HEK293 (cell line): ENCODE results near the gene FRAS1.
"Not testable (repeated sequence)": the region's sequence is repeated elsewhere in the genome, so short reads cannot be mapped to it uniquely, and the experiment has no call there.

Experiments
- CTCF ChIA-PET: fragments of 350-600 bp; formaldehyde crosslinking; extraction: SDS; loops from one replicate; lab custom pipeline; 2021; ENCODE audit warnings: antibody characterized with exemption; lab: Yijun Ruan, JAX
- POLR2A ChIA-PET: fragments of 300-600 bp; formaldehyde crosslinking; extraction: SDS; loops from one replicate; lab custom pipeline; 2020; ENCODE audit warnings: antibody characterized with exemption, inconsistent platforms; lab: Yijun Ruan, JAX
- H3K27ac ChIP-seq: fragments of 200-500 bp; sonication (Bioruptor generic); 2 replicates; pipeline ENCODE4 v1.5.1; 2014; ENCODE audit warnings: low read depth, low read length, control low read depth, inconsistent platforms; ENCODE audit errors: extremely low read depth
- H3K36me3 ChIP-seq, 2 experiments: fragments of 200-500 bp in 1 of 2; sonication (Bioruptor generic) in 1 of 2; 1 replicate in 1 of 2; 2 replicates in 1 of 2; pipeline ENCODE4 v1.5.1; 2014 to 2017; ENCODE audit warnings: inconsistent platforms in 2 of 2, low read length in 2 of 2; ENCODE audit not compliant: control insufficient read depth in 2 of 2, insufficient read depth in 1 of 2
- H3K4me1 ChIP-seq: fragments of 200-500 bp; sonication (Bioruptor generic); 2 replicates; pipeline ENCODE4 v1.5.1; 2014; ENCODE audit warnings: mild to moderate bottlenecking, low read length, inconsistent platforms; ENCODE audit not compliant: control insufficient read depth, insufficient read depth
- H3K4me3 ChIP-seq: 2 replicates; pipeline ENCODE4 v1.5.1; 2011; ENCODE audit warnings: low read depth, mild to moderate bottlenecking, control low read depth, low read length, moderate library complexity
- H3K9me3 ChIP-seq: fragments of 200-500 bp; sonication (Bioruptor generic); 2 replicates; pipeline ENCODE4 v1.5.1; 2014; ENCODE audit warnings: low read depth, low read length, inconsistent platforms; ENCODE audit not compliant: control insufficient read depth, insufficient read depth
- IKZF3 ChIP-seq: fragments of 450-650 bp; IDR thresholded peaks from 2 replicates; pipeline ENCODE4 v1.5.0; 2018; ENCODE audit warnings: missing biosample characterization, mild to moderate bottlenecking, missing genetic modification characterization, moderate library complexity
- KLF8 ChIP-seq: fragments of 450-650 bp; formaldehyde crosslinking; IDR thresholded peaks from 2 replicates; pipeline ENCODE4 v1.5.1; 2016; ENCODE audit warnings: missing biosample characterization, missing genetic modification characterization
- SETDB1 ChIP-seq: IDR thresholded peaks from one replicate; pipeline ENCODE4 v1.6.1; 2017; ENCODE audit warnings: mild to moderate bottlenecking, low read length, moderate library complexity, mixed read lengths; ENCODE audit not compliant: insufficient read length
- YY1 ChIP-seq: fragments of 450-650 bp; formaldehyde crosslinking; IDR thresholded peaks from 2 replicates; pipeline ENCODE4 v1.5.1; 2018; ENCODE audit warnings: missing biosample characterization, missing genetic modification characterization
- YY2 ChIP-seq: fragments of 450-650 bp; formaldehyde crosslinking; IDR thresholded peaks from 2 replicates; pipeline ENCODE4 v1.5.1; 2016; ENCODE audit warnings: missing biosample characterization, missing genetic modification characterization
- ZBTB10 ChIP-seq: fragments of 450-650 bp; formaldehyde crosslinking; IDR thresholded peaks from 2 replicates; pipeline ENCODE4 v1.5.1; 2016; ENCODE audit warnings: missing biosample characterization, missing genetic modification characterization
- ZBTB48 ChIP-seq: fragments of 450-650 bp; formaldehyde crosslinking; IDR thresholded peaks from 2 replicates; pipeline ENCODE4 v1.5.1; 2016; ENCODE audit warnings: missing biosample characterization, missing genetic modification characterization
- ZNF10 ChIP-seq: fragments of 450-650 bp; formaldehyde crosslinking; IDR thresholded peaks from 2 replicates; pipeline ENCODE4 v1.5.1; 2017; ENCODE audit warnings: missing biosample characterization, missing genetic modification characterization
- ZNF174 ChIP-seq: fragments of 450-650 bp; formaldehyde crosslinking; IDR thresholded peaks from 2 replicates; pipeline ENCODE4 v1.5.0; 2017; ENCODE audit warnings: missing biosample characterization, mild to moderate bottlenecking, missing genetic modification characterization
- ZNF223 ChIP-seq: fragments of 450-650 bp; formaldehyde crosslinking; IDR thresholded peaks from 2 replicates; pipeline ENCODE4 v1.5.1; 2016; ENCODE audit warnings: missing biosample characterization, missing genetic modification characterization
- ZNF510 ChIP-seq: fragments of 450-650 bp; formaldehyde crosslinking; IDR thresholded peaks from 2 replicates; pipeline ENCODE4 v1.5.1; 2018; ENCODE audit warnings: mild to moderate bottlenecking, missing genetic modification characterization, missing biosample characterization; ENCODE audit not compliant: insufficient replicate concordance
- ZNF768 ChIP-seq: fragments of 450-650 bp; formaldehyde crosslinking; IDR thresholded peaks from 2 replicates; pipeline ENCODE4 v1.5.1; 2018; ENCODE audit warnings: missing biosample characterization, mild to moderate bottlenecking, missing genetic modification characterization
- ZNF785 ChIP-seq: fragments of 450-650 bp; formaldehyde crosslinking; IDR thresholded peaks from 2 replicates; pipeline ENCODE4 v1.5.1; 2016; ENCODE audit warnings: missing biosample characterization, missing genetic modification characterization
- ZNF837 ChIP-seq: fragments of 450-650 bp; formaldehyde crosslinking; IDR thresholded peaks from 2 replicates; pipeline ENCODE4 v1.5.1; 2016; ENCODE audit warnings: missing biosample characterization, missing genetic modification characterization
- TF ChIP-seq, protein P1 (sequence below): fragments of 450-650 bp; formaldehyde crosslinking; IDR thresholded peaks from 2 replicates; pipeline ENCODE4 v1.5.1; 2016; ENCODE audit warnings: missing biosample characterization, missing genetic modification characterization
- TF ChIP-seq, protein P2 (sequence below): fragments of 450-650 bp; formaldehyde crosslinking; IDR thresholded peaks from 2 replicates; pipeline ENCODE4 v1.5.1; 2016; ENCODE audit warnings: missing biosample characterization, missing genetic modification characterization
- TF ChIP-seq, protein P3 (sequence below): fragments of 450-650 bp; formaldehyde crosslinking; IDR thresholded peaks from 2 replicates; pipeline ENCODE4 v1.5.1; 2016; ENCODE audit warnings: missing biosample characterization, missing genetic modification characterization, low read depth
- TF ChIP-seq, protein P4 (sequence below): fragments of 450-650 bp; formaldehyde crosslinking; IDR thresholded peaks from 2 replicates; pipeline ENCODE4 v1.5.0; 2017; ENCODE audit warnings: missing biosample characterization, missing genetic modification characterization, borderline replicate concordance
- TF ChIP-seq, protein P5 (sequence below): fragments of 450-650 bp; formaldehyde crosslinking; IDR thresholded peaks from 2 replicates; pipeline ENCODE4 v1.5.1; 2017; ENCODE audit warnings: missing biosample characterization, missing genetic modification characterization

Gene FRAS1

DNA sequence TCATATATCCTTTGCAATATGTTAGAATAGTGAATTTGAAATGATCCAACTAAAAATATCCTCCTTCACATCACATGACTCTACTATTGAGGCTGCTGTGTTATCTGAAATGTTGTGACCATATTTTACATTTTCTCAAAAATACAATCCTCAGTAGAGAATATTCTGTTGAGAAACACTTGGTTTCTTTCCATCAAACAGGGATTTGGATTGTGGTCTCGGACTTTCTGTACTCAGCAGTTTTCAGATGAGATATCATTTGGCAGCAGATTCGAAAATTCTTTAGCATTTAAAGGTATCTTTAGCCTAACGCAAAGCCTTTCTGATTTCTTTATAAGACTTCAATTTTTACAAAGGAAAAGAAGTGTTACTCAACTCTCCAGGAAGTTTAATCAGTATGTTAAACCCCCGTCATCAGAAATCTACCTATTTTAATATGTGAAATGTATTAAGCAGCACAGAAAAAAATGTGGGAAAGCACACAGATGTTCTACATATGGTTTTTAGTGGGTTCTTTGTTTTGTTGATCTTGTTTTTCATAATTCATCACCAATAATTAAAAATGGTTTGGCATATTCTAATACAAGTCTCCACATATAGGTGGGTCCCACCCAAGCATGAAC is 439.0 kb downstream of the FRAS1 start:
- no peak overlapping the region for H3K4me3 ChIP-seq
- CTCF ChIA-PET = interaction anchor here (0.6 kb wide), 1 partner anchor 784 kb away, joined by 4 read pairs; no protein-coding TSS in a partner anchor
- no peaks in the 10 kb centered on the region for H3K9me3 ChIP-seq
- POLR2A ChIA-PET = no interaction called here
- TF ChIP-seq ZNF10 (no peak), IKZF3 (no peak), ZNF223 (tag by site-specific recombination) (no peak), KLF8 (no peak), ZBTB48 (tag by site-specific recombination) (no peak), ZNF837 (tag by site-specific recombination) (no peak), ZNF768 (tag by site-specific recombination) (no peak), ZNF510 (no peak), ZNF785 (tag by site-specific recombination) (no peak), ZBTB10 (no peak), SETDB1 (no peak), YY2 (tag by site-specific recombination) (no peak), ZNF174 (tag by site-specific recombination) (no peak), YY1 (no peak)
- TF ChIP-seq, protein P1, sequence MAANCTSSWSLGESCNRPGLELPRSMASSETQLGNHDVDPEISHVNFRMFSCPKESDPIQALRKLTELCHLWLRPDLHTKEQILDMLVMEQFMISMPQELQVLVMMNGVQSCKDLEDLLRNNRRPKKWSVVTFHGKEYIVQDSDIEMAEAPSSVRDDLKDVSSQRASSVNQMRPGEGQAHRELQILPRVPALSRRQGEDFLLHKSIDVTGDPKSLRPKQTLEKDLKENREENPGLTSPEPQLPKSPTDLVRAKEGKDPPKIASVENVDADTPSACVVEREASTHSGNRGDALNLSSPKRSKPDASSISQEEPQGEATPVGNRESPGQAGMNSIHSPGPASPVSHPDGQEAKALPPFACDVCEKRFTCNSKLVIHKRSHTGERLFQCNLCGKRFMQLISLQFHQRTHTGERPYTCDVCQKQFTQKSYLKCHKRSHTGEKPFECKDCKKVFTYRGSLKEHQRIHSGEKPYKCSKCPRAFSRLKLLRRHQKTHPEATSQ (tag by site-specific recombination) = no peak
- TF ChIP-seq, protein P2, sequence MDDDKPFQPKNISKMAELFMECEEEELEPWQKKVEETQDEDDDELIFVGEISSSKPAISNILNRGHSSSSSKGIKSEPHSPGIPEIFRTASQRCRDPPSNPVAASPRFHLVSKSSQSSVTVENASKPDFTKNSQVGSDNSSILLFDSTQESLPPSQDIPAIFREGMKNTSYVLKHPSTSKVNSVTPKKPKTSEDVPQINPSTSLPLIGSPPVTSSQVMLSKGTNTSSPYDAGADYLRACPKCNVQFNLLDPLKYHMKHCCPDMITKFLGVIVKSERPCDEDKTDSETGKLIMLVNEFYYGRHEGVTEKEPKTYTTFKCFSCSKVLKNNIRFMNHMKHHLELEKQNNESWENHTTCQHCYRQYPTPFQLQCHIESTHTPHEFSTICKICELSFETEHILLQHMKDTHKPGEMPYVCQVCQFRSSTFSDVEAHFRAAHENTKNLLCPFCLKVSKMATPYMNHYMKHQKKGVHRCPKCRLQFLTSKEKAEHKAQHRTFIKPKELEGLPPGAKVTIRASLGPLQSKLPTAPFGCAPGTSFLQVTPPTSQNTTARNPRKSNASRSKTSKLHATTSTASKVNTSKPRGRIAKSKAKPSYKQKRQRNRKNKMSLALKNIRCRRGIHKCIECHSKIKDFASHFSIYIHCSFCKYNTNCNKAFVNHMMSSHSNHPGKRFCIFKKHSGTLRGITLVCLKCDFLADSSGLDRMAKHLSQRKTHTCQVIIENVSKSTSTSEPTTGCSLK = no peak
- TF ChIP-seq, protein P3, sequence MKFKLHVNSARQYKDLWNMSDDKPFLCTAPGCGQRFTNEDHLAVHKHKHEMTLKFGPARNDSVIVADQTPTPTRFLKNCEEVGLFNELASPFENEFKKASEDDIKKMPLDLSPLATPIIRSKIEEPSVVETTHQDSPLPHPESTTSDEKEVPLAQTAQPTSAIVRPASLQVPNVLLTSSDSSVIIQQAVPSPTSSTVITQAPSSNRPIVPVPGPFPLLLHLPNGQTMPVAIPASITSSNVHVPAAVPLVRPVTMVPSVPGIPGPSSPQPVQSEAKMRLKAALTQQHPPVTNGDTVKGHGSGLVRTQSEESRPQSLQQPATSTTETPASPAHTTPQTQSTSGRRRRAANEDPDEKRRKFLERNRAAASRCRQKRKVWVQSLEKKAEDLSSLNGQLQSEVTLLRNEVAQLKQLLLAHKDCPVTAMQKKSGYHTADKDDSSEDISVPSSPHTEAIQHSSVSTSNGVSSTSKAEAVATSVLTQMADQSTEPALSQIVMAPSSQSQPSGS (tag by site-specific recombination) = no peak
- TF ChIP-seq, protein P4, sequence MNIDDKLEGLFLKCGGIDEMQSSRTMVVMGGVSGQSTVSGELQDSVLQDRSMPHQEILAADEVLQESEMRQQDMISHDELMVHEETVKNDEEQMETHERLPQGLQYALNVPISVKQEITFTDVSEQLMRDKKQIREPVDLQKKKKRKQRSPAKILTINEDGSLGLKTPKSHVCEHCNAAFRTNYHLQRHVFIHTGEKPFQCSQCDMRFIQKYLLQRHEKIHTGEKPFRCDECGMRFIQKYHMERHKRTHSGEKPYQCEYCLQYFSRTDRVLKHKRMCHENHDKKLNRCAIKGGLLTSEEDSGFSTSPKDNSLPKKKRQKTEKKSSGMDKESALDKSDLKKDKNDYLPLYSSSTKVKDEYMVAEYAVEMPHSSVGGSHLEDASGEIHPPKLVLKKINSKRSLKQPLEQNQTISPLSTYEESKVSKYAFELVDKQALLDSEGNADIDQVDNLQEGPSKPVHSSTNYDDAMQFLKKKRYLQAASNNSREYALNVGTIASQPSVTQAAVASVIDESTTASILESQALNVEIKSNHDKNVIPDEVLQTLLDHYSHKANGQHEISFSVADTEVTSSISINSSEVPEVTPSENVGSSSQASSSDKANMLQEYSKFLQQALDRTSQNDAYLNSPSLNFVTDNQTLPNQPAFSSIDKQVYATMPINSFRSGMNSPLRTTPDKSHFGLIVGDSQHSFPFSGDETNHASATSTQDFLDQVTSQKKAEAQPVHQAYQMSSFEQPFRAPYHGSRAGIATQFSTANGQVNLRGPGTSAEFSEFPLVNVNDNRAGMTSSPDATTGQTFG (tag by site-specific recombination) = no peak
- TF ChIP-seq, protein P5, sequence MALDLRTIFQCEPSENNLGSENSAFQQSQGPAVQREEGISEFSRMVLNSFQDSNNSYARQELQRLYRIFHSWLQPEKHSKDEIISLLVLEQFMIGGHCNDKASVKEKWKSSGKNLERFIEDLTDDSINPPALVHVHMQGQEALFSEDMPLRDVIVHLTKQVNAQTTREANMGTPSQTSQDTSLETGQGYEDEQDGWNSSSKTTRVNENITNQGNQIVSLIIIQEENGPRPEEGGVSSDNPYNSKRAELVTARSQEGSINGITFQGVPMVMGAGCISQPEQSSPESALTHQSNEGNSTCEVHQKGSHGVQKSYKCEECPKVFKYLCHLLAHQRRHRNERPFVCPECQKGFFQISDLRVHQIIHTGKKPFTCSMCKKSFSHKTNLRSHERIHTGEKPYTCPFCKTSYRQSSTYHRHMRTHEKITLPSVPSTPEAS (tag by site-specific recombination) = no peak
- TF ChIP-seq, all 188 proteins: peak for 0
- no peaks in the 10 kb centered on the region; a peak in 1 of 3 replicates for H3K36me3 ChIP-seq
- no peaks in the 10 kb centered on the region for H3K4me1 ChIP-seq
- no peak overlapping the region for H3K27ac ChIP-seq

DNA sequence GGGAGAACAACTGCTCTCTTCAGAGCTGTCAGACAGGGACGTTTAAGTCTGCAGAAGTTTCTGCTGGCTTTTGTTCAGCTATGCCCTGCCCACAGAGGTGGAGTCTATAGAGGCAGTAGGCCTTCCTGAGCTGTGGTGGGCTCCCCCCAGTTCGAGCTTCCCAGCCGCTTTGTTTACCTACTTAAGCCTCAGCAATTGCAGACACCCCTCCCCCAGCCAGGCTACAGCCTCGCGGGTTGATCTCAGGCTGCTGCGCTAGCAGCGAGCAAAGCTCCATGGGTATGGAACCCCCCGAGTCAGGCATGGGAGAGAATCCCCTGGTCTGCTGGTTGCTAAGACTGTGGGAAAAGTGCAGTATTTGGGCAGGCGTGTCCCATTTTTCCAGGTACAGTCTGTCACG is 449.1 kb downstream of the FRAS1 start:
- H3K4me1 ChIP-seq, CTCF ChIA-PET, H3K9me3 ChIP-seq, H3K27ac ChIP-seq, H3K4me3 ChIP-seq, POLR2A ChIA-PET: not testable (repeated sequence)
- peaks cover 0 to 14% of the 10 kb centered on the region in 2 experiments; a peak in 1 of 3 replicates for H3K36me3 ChIP-seq
